ENCODE data around the gene CFAP251. TPM values are rescaled to one million over a fixed set of nuclear protein-coding genes. Genes with fewer than 3 reads are reported as not detected.

CFAP251 gene
- total RNA-seq, 1 experiment from 2014 or later: 0.81 TPM

DNA sequence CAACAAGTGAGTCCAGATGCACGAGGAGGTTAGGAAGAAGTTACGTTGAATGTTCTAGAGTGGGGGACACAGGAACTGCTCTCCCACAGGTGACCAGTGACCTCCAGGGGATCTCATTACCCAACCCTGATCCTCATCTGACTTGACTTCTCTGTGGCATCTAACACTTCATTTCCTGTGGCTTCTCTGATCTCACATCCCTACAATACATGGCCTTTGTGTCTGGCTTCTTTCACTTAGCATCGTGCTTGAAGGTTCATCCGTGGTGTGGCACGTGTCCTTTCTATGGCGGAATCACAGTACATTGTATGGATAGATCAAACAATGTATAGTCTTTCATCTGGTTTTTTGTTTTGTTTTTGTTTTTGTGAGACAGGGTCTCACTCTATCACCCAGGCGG lies 19.3 kb downstream of the CFAP251 start:
- H3K9ac ChIP-seq (ENCODE audit: extremely low read depth, insufficient read length, low read length): no peak overlapping the region
- peaks cover 4 to 8% (median 8%) of the 10 kb centered on the region in 3 experiments; a peak in 6 of 7 replicates for H3K36me3 Mint-ChIP-seq (ENCODE audit: insufficient read depth in 1 of 3, low read depth in 3 of 3)
- H3K4me1 Mint-ChIP-seq: peaks cover 21 to 24% of the 10 kb centered on the region in 2 experiments
- no peak overlapping the region for H3K27ac Mint-ChIP-seq
- no peaks in the 10 kb centered on the region for H3K23me2 ChIP-seq (ENCODE audit: insufficient read length, low read depth, low read length, poor library complexity, severe bottlenecking)
- TF ChIP-seq, protein P1, sequence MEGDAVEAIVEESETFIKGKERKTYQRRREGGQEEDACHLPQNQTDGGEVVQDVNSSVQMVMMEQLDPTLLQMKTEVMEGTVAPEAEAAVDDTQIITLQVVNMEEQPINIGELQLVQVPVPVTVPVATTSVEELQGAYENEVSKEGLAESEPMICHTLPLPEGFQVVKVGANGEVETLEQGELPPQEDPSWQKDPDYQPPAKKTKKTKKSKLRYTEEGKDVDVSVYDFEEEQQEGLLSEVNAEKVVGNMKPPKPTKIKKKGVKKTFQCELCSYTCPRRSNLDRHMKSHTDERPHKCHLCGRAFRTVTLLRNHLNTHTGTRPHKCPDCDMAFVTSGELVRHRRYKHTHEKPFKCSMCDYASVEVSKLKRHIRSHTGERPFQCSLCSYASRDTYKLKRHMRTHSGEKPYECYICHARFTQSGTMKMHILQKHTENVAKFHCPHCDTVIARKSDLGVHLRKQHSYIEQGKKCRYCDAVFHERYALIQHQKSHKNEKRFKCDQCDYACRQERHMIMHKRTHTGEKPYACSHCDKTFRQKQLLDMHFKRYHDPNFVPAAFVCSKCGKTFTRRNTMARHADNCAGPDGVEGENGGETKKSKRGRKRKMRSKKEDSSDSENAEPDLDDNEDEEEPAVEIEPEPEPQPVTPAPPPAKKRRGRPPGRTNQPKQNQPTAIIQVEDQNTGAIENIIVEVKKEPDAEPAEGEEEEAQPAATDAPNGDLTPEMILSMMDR (conservative IDR thresholded peaks at IDR 0.05): no peak
- peaks cover 6% of the 10 kb centered on the region; the same call in 1 of the 2 replicates for H3K4me1 ChIP-seq (ENCODE audit: insufficient read depth, low read length)
- H2AK5ac ChIP-seq (ENCODE audit: insufficient read length, low read length): no peak overlapping the region
- H3K4me2 ChIP-seq (ENCODE audit: insufficient read depth, insufficient read length, low read length): no peak overlapping the region
- H2BK5ac ChIP-seq (ENCODE audit: insufficient read length, low read length): no peak overlapping the region
- H4K5ac ChIP-seq (ENCODE audit: insufficient read length, low read depth, low read length): no peak overlapping the region
- no peak overlapping the region for H2AFZ ChIP-seq (ENCODE audit: low read length)
- H3K23ac ChIP-seq (ENCODE audit: insufficient read length, low read depth, low read length): no peak overlapping the region
- H3K9me3 Mint-ChIP-seq: peaks cover 3 to 7% of the 10 kb centered on the region in 2 experiments; a peak in 3 of 5 replicates
- no peak for DNase-seq
- no peaks in the 10 kb centered on the region for H3K9me3 ChIP-seq (ENCODE audit: control insufficient read depth, low read depth, low read length)
- H3K56ac ChIP-seq (ENCODE audit: insufficient read length, low read depth, low read length): no peak overlapping the region
- H3K27me3 Mint-ChIP-seq (ENCODE audit: low read depth): no peaks in the 10 kb centered on the region
- no peaks in the 10 kb centered on the region for H4K20me1 ChIP-seq (ENCODE audit: control insufficient read depth, insufficient read depth, insufficient read length)
- no peak overlapping the region for H3K18ac ChIP-seq (ENCODE audit: insufficient read length, low read depth, low read length)
- no peak overlapping the region for H2BK12ac ChIP-seq (ENCODE audit: insufficient read length, low read depth, low read length)
- no peak overlapping the region for H3K4me3 Mint-ChIP-seq
- H3K27ac ChIP-seq (ENCODE audit: insufficient read length, low read depth, low read length): no peak overlapping the region
- no peak overlapping the region for H2BK15ac ChIP-seq (ENCODE audit: low read depth, low read length)
- no peaks in the 10 kb centered on the region for H3K79me2 ChIP-seq (ENCODE audit: insufficient read depth, low read length)
- no peaks in the 10 kb centered on the region for H3K27me3 ChIP-seq (ENCODE audit: insufficient read depth, low read length)
- no peaks in the 10 kb centered on the region for H3K79me1 ChIP-seq (ENCODE audit: insufficient read depth, low read depth, low read length, poor library complexity, severe bottlenecking)
- H2BK20ac ChIP-seq (ENCODE audit: low read depth, low read length, poor library complexity, severe bottlenecking): no peak overlapping the region
- H4K8ac ChIP-seq (replicated peaks; ENCODE audit: insufficient read length, low read depth, low read length): no peak overlapping the region
- H4K91ac ChIP-seq (ENCODE audit: insufficient read length, low read depth, low read length): no peak overlapping the region
- no peak overlapping the region for H2BK120ac ChIP-seq (ENCODE audit: low read depth, low read length, poor library complexity, severe bottlenecking)
- H3K4ac ChIP-seq (ENCODE audit: low read depth, low read length): no peak overlapping the region
- no peak overlapping the region for H3K14ac ChIP-seq (ENCODE audit: insufficient read depth, low read length)
- no peak overlapping the region for H3T11ph ChIP-seq (ENCODE audit: low read length)
- WGBS (ENCODE audit: extremely low coverage, insufficient read length, low lambda C conversion rate): no CpG with 5 or more reads among the region's 7 CpGs

Measured in H9 (cell line).